HepG2 (cell line): ENCODE measurements around the gene HSDL1. TPM values are rescaled to one million over a fixed set of nuclear protein-coding genes. Genes with fewer than 3 reads are reported as not detected.
A peak's percentile ranks its signal among the peaks of the same experiment; 100 is the strongest.

Source experiments
- EEA1 ChIP-seq: sonication (generic); formaldehyde crosslinking; IDR thresholded peaks from 2 replicates; pipeline ENCODE4 v1.5.1; 2020; ENCODE audit warnings: mild to moderate bottlenecking, missing genetic modification reagents, borderline replicate concordance
- FOXK1 ChIP-seq: sonication (generic); formaldehyde crosslinking; IDR thresholded peaks from 2 replicates; pipeline ENCODE4 v1.4.0; 2020; ENCODE audit warnings: low read depth, missing genetic modification reagents, borderline replicate concordance
- GFI1 ChIP-seq: sonication (generic); formaldehyde crosslinking; IDR thresholded peaks from 2 replicates; pipeline ENCODE4 v1.5.0; 2020; ENCODE audit warnings: missing genetic modification reagents, mild to moderate bottlenecking, borderline replicate concordance
- MAF1 ChIP-seq: sonication (generic); formaldehyde crosslinking; IDR thresholded peaks from 2 replicates; pipeline ENCODE4 v1.5.0; 2020; ENCODE audit warnings: missing genetic modification reagents, borderline replicate concordance
- MBD4 ChIP-seq: IDR thresholded peaks from 2 replicates; pipeline ENCODE4 v1.6.1; 2012; ENCODE audit warnings: low read length, inconsistent platforms, borderline replicate concordance
- MEIS1 ChIP-seq: sonication (generic); formaldehyde crosslinking; IDR thresholded peaks from 2 replicates; pipeline ENCODE4 v1.9.0; 2021; ENCODE audit warnings: mild to moderate bottlenecking, missing genetic modification reagents, moderate library complexity, borderline replicate concordance
- MXD4 ChIP-seq: IDR thresholded peaks from 2 replicates; pipeline ENCODE4 v1.6.1; 2016; ENCODE audit warnings: mild to moderate bottlenecking, missing biosample characterization, missing genetic modification reagents
- NCOA1 ChIP-seq: sonication (generic); formaldehyde crosslinking; IDR thresholded peaks from 2 replicates; pipeline ENCODE4 v1.9.0; 2021; ENCODE audit warnings: missing genetic modification reagents
- NFE2L1 ChIP-seq: sonication (generic); formaldehyde crosslinking; IDR thresholded peaks from 2 replicates; pipeline ENCODE4 v1.4.0; 2020; ENCODE audit warnings: missing genetic modification reagents, mild to moderate bottlenecking, borderline replicate concordance
- ONECUT2 ChIP-seq: sonication (generic); formaldehyde crosslinking; IDR thresholded peaks from 2 replicates; pipeline ENCODE4 v1.4.0; 2020; ENCODE audit warnings: missing genetic modification reagents
- RERE ChIP-seq: IDR thresholded peaks from 2 replicates; pipeline ENCODE4 v1.6.1; 2016; ENCODE audit warnings: low read depth, missing genetic modification reagents, missing compliant biosample characterization
- RXRB ChIP-seq: IDR thresholded peaks from 2 replicates; pipeline ENCODE4 v1.6.1; 2016; ENCODE audit warnings: borderline replicate concordance, missing genetic modification reagents, missing compliant biosample characterization
- SIN3B ChIP-seq: fragments of 150-350 bp; IDR thresholded peaks from 2 replicates; pipeline ENCODE4 v1.6.1; 2014; ENCODE audit warnings: low read length
- TCF12 ChIP-seq, 2 experiments: fragments of 450-650 bp in 1 of 2; sonication (generic) in 1 of 2; formaldehyde crosslinking in 1 of 2; IDR thresholded peaks; 2 replicates each; pipeline versions ENCODE4 v1.6.1 to v1.8.0; 2017 to 2022; ENCODE audit warnings: antibody characterized with exemption in 1 of 2, mild to moderate bottlenecking in 1 of 2, missing genetic modification reagents in 1 of 2, moderate library complexity in 1 of 2
- TEAD3 ChIP-seq: optimal IDR thresholded peaks from 2 replicates; pipeline ENCODE3; 2016; ENCODE audit warnings: borderline replicate concordance
- XRCC5 ChIP-seq: fragments of 200-400 bp; formaldehyde crosslinking; optimal IDR thresholded peaks from 2 replicates; pipeline ENCODE3; 2017; ENCODE audit warnings: mild to moderate bottlenecking, low read length
- ZKSCAN8 ChIP-seq: IDR thresholded peaks from 2 replicates; pipeline ENCODE4 v1.6.1; 2016; ENCODE audit warnings: borderline replicate concordance, missing genetic modification reagents, missing compliant biosample characterization
- ZNF317 ChIP-seq: sonication (generic); formaldehyde crosslinking; IDR thresholded peaks from 2 replicates; pipeline ENCODE4 v1.5.0; 2020; ENCODE audit warnings: mild to moderate bottlenecking, missing genetic modification reagents
- ZZZ3 ChIP-seq: sonication (generic); formaldehyde crosslinking; IDR thresholded peaks from 2 replicates; pipeline ENCODE4 v1.4.0; 2020; ENCODE audit warnings: missing genetic modification reagents, mild to moderate bottlenecking, borderline replicate concordance
- polyA plus RNA-seq, 8 experiments: library from polyadenylated mRNA; depleted of rRNA in 3 of 8; stranded (reverse) in 7 of 8; unstranded in 1 of 8; fragments of >200 nt; fragmentation: Illumina TruSeq in 4 of 8; extraction: Trizol in 4 of 8; gene quantifications; 2 replicates each; pipeline versions ENCODE4 v1.2.1 to v1.2.3, GENCODE V29; 2011 to 2016; ENCODE audit warnings: low read depth in 4 of 8, missing spikeins in 1 of 8, mixed read lengths in 1 of 8; ENCODE audit not compliant: insufficient read depth in 1 of 8
- total RNA-seq, 5 experiments: library from RNA; depleted of rRNA; stranded (reverse); fragments of >200 nt; fragmentation: Illumina TruSeq; extraction: Trizol; gene quantifications; 2 replicates each; pipeline ENCODE4 v1.2.3, GENCODE V29; 2016; ENCODE audit warnings: low read depth in 1 of 5
- TF ChIP-seq, protein P1 (sequence below): IDR thresholded peaks from 2 replicates; pipeline ENCODE4 v1.6.1; 2016; ENCODE audit warnings: missing genetic modification reagents, missing compliant biosample characterization
- TF ChIP-seq, protein P2 (sequence below): sonication (generic); formaldehyde crosslinking; IDR thresholded peaks from 2 replicates; pipeline ENCODE4 v1.4.0; 2020; ENCODE audit warnings: missing genetic modification reagents, borderline replicate concordance
- TF ChIP-seq, protein P3 (sequence below): IDR thresholded peaks from 2 replicates; pipeline ENCODE4 v1.6.1; 2016

The HSDL1 gene
- total and polyA plus RNA-seq, 2 of the 13 experiments (the other 11 are each of a cell fraction or from before 2014, with no cell fraction given) = 49.2 to 49.7 TPM

- TF ChIP-seq RERE (peak; percentile 93), XRCC5 (peak; percentile 57), SIN3B (no peak), MXD4 (CRISPR knock-in tag) (peak; percentile 73), ZZZ3 (CRISPR knock-in tag) (no peak), TEAD3 (CRISPR knock-in tag) (peak; percentile 96), GFI1 (peak; percentile 95), ZKSCAN8 (CRISPR knock-in tag) (peak; percentile 42; the same call in 1 of the 2 replicates), ONECUT2 (no peak), MAF1 (CRISPR knock-in tag) (no peak), NCOA1 (no peak), TCF12 (IDR thresholded peaks at IDR 0.05) (no peak), TCF12 (CRISPR knock-in tag; IDR thresholded peaks at IDR 0.05) (no peak), MBD4 (no peak), MEIS1 (CRISPR knock-in tag) (no peak), ZNF317 (no peak), EEA1 (CRISPR knock-in tag) (no peak), NFE2L1 (CRISPR knock-in tag) (no peak), FOXK1 (peak; percentile 75; the same call in 1 of the 2 replicates), RXRB (CRISPR knock-in tag) (peak; percentile 89)
- TF ChIP-seq, protein P1, sequence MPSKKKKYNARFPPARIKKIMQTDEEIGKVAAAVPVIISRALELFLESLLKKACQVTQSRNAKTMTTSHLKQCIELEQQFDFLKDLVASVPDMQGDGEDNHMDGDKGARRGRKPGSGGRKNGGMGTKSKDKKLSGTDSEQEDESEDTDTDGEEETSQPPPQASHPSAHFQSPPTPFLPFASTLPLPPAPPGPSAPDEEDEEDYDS (CRISPR knock-in tag) = peak; percentile 38; the same call in 1 of the 2 replicates
- TF ChIP-seq, protein P2, sequence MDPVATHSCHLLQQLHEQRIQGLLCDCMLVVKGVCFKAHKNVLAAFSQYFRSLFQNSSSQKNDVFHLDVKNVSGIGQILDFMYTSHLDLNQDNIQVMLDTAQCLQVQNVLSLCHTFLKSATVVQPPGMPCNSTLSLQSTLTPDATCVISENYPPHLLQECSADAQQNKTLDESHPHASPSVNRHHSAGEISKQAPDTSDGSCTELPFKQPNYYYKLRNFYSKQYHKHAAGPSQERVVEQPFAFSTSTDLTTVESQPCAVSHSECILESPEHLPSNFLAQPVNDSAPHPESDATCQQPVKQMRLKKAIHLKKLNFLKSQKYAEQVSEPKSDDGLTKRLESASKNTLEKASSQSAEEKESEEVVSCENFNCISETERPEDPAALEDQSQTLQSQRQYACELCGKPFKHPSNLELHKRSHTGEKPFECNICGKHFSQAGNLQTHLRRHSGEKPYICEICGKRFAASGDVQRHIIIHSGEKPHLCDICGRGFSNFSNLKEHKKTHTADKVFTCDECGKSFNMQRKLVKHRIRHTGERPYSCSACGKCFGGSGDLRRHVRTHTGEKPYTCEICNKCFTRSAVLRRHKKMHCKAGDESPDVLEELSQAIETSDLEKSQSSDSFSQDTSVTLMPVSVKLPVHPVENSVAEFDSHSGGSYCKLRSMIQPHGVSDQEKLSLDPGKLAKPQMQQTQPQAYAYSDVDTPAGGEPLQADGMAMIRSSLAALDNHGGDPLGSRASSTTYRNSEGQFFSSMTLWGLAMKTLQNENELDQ (CRISPR knock-in tag) = no peak
- TF ChIP-seq, protein P3, sequence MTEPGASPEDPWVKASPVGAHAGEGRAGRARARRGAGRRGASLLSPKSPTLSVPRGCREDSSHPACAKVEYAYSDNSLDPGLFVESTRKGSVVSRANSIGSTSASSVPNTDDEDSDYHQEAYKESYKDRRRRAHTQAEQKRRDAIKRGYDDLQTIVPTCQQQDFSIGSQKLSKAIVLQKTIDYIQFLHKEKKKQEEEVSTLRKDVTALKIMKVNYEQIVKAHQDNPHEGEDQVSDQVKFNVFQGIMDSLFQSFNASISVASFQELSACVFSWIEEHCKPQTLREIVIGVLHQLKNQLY (CRISPR knock-in tag) = peak; percentile 80
These were observed 48.5 kb downstream of the HSDL1 start (continued) for GRCh38 chr16:84096447-84097005.
